GM23338 (cell line): Measurements from ENCODE around the gene ZNF80. TPM values are rescaled to one million over a fixed set of nuclear protein-coding genes. Genes with fewer than 3 reads are reported as not detected.

ENCODE experiments used
- ATAC-seq: fragments of 200-7000 bp; cut with Tn5 transposase; 3 replicates; pipeline ENCODE4 v1.9.1; 2020
- DNase-seq: peaks from one replicate; pipeline ENCODE4 v3.0.0-alpha.2; 2015; ENCODE audit warnings: low spot score
- H2AFZ ChIP-seq: fragments of 200-600 bp; sonication (generic); 2 replicates; pipeline ENCODE4 v1.8.0; 2016; ENCODE audit warnings: antibody characterized with exemption, mild to moderate bottlenecking, moderate library complexity
- H3F3A ChIP-seq: fragments of 200-600 bp; sonication (generic); replicated peaks from 2 replicates; pipeline ENCODE4 v1.8.0; 2017; ENCODE audit warnings: antibody characterized with exemption, mixed run types, low read depth
- H3K27ac ChIP-seq: fragments of 200-600 bp; sonication (generic); 2 replicates; pipeline ENCODE4 v1.6.1; 2016; ENCODE audit warnings: low read depth
- H3K27me3 ChIP-seq: fragments of 200-600 bp; sonication (generic); 2 replicates; pipeline ENCODE4 v1.8.0; 2016; ENCODE audit warnings: mild to moderate bottlenecking, mixed run types, moderate library complexity; ENCODE audit not compliant: insufficient read depth
- H3K36me3 ChIP-seq: fragments of 200-600 bp; sonication (generic); 2 replicates; pipeline ENCODE4 v1.8.0; 2016; ENCODE audit warnings: mild to moderate bottlenecking; ENCODE audit not compliant: insufficient read depth
- H3K4me1 ChIP-seq: fragments of 200-600 bp; sonication (generic); 2 replicates; pipeline ENCODE4 v1.8.0; 2016; ENCODE audit warnings: mild to moderate bottlenecking, moderate library complexity; ENCODE audit not compliant: insufficient read depth
- H3K4me2 ChIP-seq: fragments of 200-600 bp; sonication (generic); 2 replicates; pipeline ENCODE4 v1.7.1; 2017; ENCODE audit warnings: mixed run types
- H3K4me3 ChIP-seq: fragments of 200-600 bp; sonication (generic); 2 replicates; pipeline ENCODE4 v1.6.1; 2016; ENCODE audit warnings: mixed run types
- H3K79me2 ChIP-seq: fragments of 200-600 bp; sonication (generic); replicated peaks from 2 replicates; pipeline ENCODE4 v1.8.0; 2017; ENCODE audit warnings: mild to moderate bottlenecking; ENCODE audit not compliant: insufficient read depth
- H3K9me2 ChIP-seq: fragments of 200-600 bp; sonication (generic); 2 replicates; pipeline ENCODE4 v1.8.0; 2017; ENCODE audit not compliant: insufficient read depth
- H4K20me1 ChIP-seq: fragments of 200-600 bp; sonication (generic); replicated peaks from 2 replicates; pipeline ENCODE4 v1.8.0; 2017; ENCODE audit warnings: mild to moderate bottlenecking; ENCODE audit not compliant: insufficient read depth
- H3K27ac Mint-ChIP-seq: 2 replicates; pipeline ENCODE4 v1.8.0; 2020; ENCODE audit warnings: inconsistent platforms, mild to moderate bottlenecking, moderate library complexity, mixed read lengths
- H3K27me3 Mint-ChIP-seq: 3 replicates; pipeline ENCODE4 v1.8.0; 2022; ENCODE audit warnings: low read depth, mild to moderate bottlenecking, moderate library complexity, mixed read lengths, inconsistent platforms; ENCODE audit not compliant: insufficient read depth, poor library complexity
- H3K36me3 Mint-ChIP-seq: 3 replicates; pipeline ENCODE4 v1.8.0; 2021; ENCODE audit warnings: low read depth, mild to moderate bottlenecking, inconsistent platforms, moderate library complexity, mixed read lengths
- H3K4me1 Mint-ChIP-seq: 3 replicates; pipeline ENCODE4 v1.8.0; 2020; ENCODE audit warnings: mild to moderate bottlenecking, inconsistent platforms, mixed read lengths
- H3K4me3 Mint-ChIP-seq: 3 replicates; pipeline ENCODE4 v1.8.0; 2021; ENCODE audit warnings: moderate library complexity, mild to moderate bottlenecking, inconsistent platforms, mixed read lengths
- H3K9me3 Mint-ChIP-seq: 3 replicates; pipeline ENCODE4 v1.8.0; 2020; ENCODE audit warnings: moderate library complexity, mild to moderate bottlenecking, inconsistent platforms, mixed read lengths
- CREB1 ChIP-seq: fragments of 250-450 bp; sonication (Bioruptor Pico); IDR thresholded peaks from 2 replicates; pipeline ENCODE4 v1.5.0; 2020; ENCODE audit warnings: low read depth, mild to moderate bottlenecking, moderate library complexity
- CTCF ChIP-seq, 2 experiments: fragments of 200-600 bp in 1 of 2; sonication (generic) in 1 of 2; conservative IDR thresholded peaks; 2 replicates each; pipeline versions ENCODE4 v1.5.1 to v1.6.1; 2016 to 2017; ENCODE audit warnings: antibody characterized with exemption in 2 of 2, low read depth in 2 of 2, mild to moderate bottlenecking in 2 of 2, moderate library complexity in 1 of 2
- ETS1 ChIP-seq: IDR thresholded peaks from 2 replicates; pipeline ENCODE4 v1.6.1; 2016; ENCODE audit warnings: antibody characterized with exemption
- EZH2 ChIP-seq: fragments of 200-600 bp; sonication (generic); IDR thresholded peaks from one replicate; pipeline ENCODE4 v1.8.0; 2017; ENCODE audit warnings: antibody characterized with exemption, mild to moderate bottlenecking, low read depth; ENCODE audit not compliant: unreplicated experiment
- EZH2phosphoT487 ChIP-seq: fragments of 200-600 bp; sonication (generic); IDR thresholded peaks from one replicate; pipeline ENCODE4 v1.8.1; 2018; ENCODE audit warnings: antibody characterized with exemption; ENCODE audit not compliant: unreplicated experiment
- JUNB ChIP-seq: IDR thresholded peaks from one replicate; pipeline ENCODE4 v1.6.1; 2016; ENCODE audit warnings: antibody characterized with exemption; ENCODE audit not compliant: unreplicated experiment
- REST ChIP-seq: IDR thresholded peaks from one replicate; pipeline ENCODE4 v1.6.1; 2018; ENCODE audit warnings: antibody characterized with exemption; ENCODE audit not compliant: unreplicated experiment
- STAT1 ChIP-seq: IDR thresholded peaks from one replicate; pipeline ENCODE4 v1.6.1; 2016; ENCODE audit warnings: antibody characterized with exemption; ENCODE audit not compliant: unreplicated experiment
- ZNF114 ChIP-seq: fragments of 250-450 bp; sonication (Bioruptor Pico); IDR thresholded peaks from 2 replicates; pipeline ENCODE4 v1.5.0; 2020; ENCODE audit warnings: mild to moderate bottlenecking, moderate library complexity
- ZNF331 ChIP-seq: fragments of 250-450 bp; sonication (Bioruptor Pico); IDR thresholded peaks from 2 replicates; pipeline ENCODE4 v1.5.0; 2020; ENCODE audit warnings: low read depth, mild to moderate bottlenecking, moderate library complexity
- polyA plus RNA-seq: library from polyadenylated mRNA; unstranded; fragments of >200 nt; fragmentation: Nextera tagmentation; extraction: Ambion mirVana; gene quantifications from 2 replicates; pipeline ENCODE4 v1.2.1, GENCODE V29; 2016
- total RNA-seq: library from RNA; depleted of rRNA; stranded (reverse); fragments of >200 nt; shearing (Covaris generic); gene quantifications from 2 replicates; pipeline ENCODE4 v1.2.3, GENCODE V29; 2014

The ZNF80 gene
- total and polyA plus RNA-seq, 2 experiments from 2014 or later, result not detected

- TF ChIP-seq CTCF (conservative IDR thresholded peaks at IDR 0.05; ENCODE audit: low read depth in 2 of 2) (no peak), EZH2 (no peak), EZH2phosphoT487 (no peak)
Measured at GRCh38 chr3:114207768-114208167, 29.6 kb downstream of the ZNF80 start (continued).

- DNase-seq (no peak), ATAC-seq (no peak)
- Histone ChIP-seq H3K36me3 (no peaks in the 10 kb centered on the region), H3K79me2 (no peaks in the 10 kb centered on the region), H3F3A (no peaks in the 10 kb centered on the region), H3K4me2 (no peak overlapping the region), H4K20me1 (no peaks in the 10 kb centered on the region), H3K4me3 (no peak overlapping the region), H2AFZ (no peak overlapping the region), H3K4me1 (peaks cover 4% of the 10 kb centered on the region; the same call in 1 of the 2 replicates), H3K27me3 (no peaks in the 10 kb centered on the region), H3K27ac (no peak overlapping the region), H3K9me2 (peaks cover 16% of the 10 kb centered on the region)
- H3K9me3 Mint-ChIP-seq, result peaks cover 6% of the 10 kb centered on the region; the same call in 1 of the 3 replicates
- H3K4me3 Mint-ChIP-seq, result no peak overlapping the region
- H3K27ac Mint-ChIP-seq, result no peak overlapping the region
- H3K4me1 Mint-ChIP-seq, result peaks cover 6% of the 10 kb centered on the region; the same call in 2 of the 3 replicates
- H3K36me3 Mint-ChIP-seq, result no peaks in the 10 kb centered on the region
- TF ChIP-seq JUNB (no peak), EZH2phosphoT487 (no peak), ZNF331 (CRISPR knock-in tag) (no peak), STAT1 (no peak)
- H3K27me3 Mint-ChIP-seq, result no peaks in the 10 kb centered on the region
Measured at GRCh38 chr3:114206342-114206741, 31.0 kb downstream of the ZNF80 start.

- Histone ChIP-seq H3F3A (no peaks in the 10 kb centered on the region), H3K4me2 (no peak overlapping the region), H3K4me1 (peaks cover 4% of the 10 kb centered on the region; the same call in 1 of the 2 replicates), H3K27me3 (no peaks in the 10 kb centered on the region), H3K36me3 (no peaks in the 10 kb centered on the region), H3K4me3 (no peak overlapping the region), H2AFZ (peak overlapping the region; percentile 78; the same call in 1 of the 2 replicates), H3K27ac (no peak overlapping the region), H3K79me2 (no peaks in the 10 kb centered on the region), H4K20me1 (no peaks in the 10 kb centered on the region), H3K9me2 (peaks cover 16% of the 10 kb centered on the region)
- Mint-ChIP-seq H3K4me3 (no peak overlapping the region), H3K36me3 (no peaks in the 10 kb centered on the region), H3K9me3 (peaks cover 3% of the 10 kb centered on the region; the same call in 1 of the 3 replicates), H3K4me1 (peaks cover 6% of the 10 kb centered on the region; the same call in 2 of the 3 replicates), H3K27me3 (peaks cover under 1% of the 10 kb centered on the region), H3K27ac (no peak overlapping the region)
- no peak for ATAC-seq
- no peak for DNase-seq
- TF ChIP-seq REST (no peak), ETS1 (no peak), ZNF114 (CRISPR knock-in tag) (no peak), CREB1 (CRISPR knock-in tag) (no peak), ZNF331 (CRISPR knock-in tag) (no peak)
Measured at GRCh38 chr3:114205541-114205940, 31.8 kb downstream of the ZNF80 start.
